ENCODE measurements around the gene PAIP2.

DNA sequence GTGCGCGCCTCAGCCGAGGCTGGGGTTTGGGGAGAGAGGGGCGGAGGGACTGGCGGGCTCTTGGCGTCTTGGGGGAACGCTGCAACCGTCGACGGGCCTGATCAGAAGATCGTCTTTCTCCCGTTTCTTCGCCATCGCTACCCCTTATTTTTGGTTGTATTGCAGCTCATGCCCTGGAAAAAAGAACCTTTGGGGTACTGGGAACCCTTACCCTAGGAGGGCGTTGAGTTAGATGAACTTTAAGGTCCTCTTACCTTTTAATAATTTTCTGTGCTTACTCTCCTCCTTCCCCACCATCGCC is 719 bp downstream of the PAIP2 start:
- TF ChIP-seq POLR2A (IDR thresholded peaks at IDR 0.05; ENCODE audit: low read length), result no peak
- no peak for TF ChIP-seq GATA1 (IDR thresholded peaks at IDR 0.05; ENCODE audit: low read depth, low read length)

All from erythroblast (primary cell).